HG03159 (cell line): ENCODE results near the gene TMEM163.

Experiments used
- ATAC-seq: cut with Tn5 transposase; IDR thresholded peaks from one replicate; pipeline ENCODE4 v1.9.1; 2021; ENCODE audit warnings: mild to moderate bottlenecking, moderate library complexity; ENCODE audit not compliant: unreplicated experiment

TMEM163 gene

DNA sequence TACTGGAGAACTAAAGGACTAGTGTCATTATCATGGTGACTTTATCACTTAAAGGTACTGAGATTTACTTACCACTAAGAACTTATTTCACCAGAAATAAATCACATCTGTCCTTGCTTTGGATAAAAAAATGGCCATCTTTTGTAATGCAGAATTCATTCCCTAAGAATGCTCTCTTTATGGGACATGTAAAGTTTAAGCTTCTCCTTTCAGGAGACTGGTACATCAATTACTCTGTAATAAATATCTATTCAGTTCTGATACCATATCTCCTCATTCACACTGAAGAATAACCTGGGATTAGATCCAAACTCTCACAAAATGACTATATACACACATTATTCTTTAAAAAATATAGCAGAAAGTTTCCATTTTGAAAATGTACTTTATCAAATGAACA lies 24.4 kb downstream of the TMEM163 start:
- ATAC-seq, result no peak

DNA sequence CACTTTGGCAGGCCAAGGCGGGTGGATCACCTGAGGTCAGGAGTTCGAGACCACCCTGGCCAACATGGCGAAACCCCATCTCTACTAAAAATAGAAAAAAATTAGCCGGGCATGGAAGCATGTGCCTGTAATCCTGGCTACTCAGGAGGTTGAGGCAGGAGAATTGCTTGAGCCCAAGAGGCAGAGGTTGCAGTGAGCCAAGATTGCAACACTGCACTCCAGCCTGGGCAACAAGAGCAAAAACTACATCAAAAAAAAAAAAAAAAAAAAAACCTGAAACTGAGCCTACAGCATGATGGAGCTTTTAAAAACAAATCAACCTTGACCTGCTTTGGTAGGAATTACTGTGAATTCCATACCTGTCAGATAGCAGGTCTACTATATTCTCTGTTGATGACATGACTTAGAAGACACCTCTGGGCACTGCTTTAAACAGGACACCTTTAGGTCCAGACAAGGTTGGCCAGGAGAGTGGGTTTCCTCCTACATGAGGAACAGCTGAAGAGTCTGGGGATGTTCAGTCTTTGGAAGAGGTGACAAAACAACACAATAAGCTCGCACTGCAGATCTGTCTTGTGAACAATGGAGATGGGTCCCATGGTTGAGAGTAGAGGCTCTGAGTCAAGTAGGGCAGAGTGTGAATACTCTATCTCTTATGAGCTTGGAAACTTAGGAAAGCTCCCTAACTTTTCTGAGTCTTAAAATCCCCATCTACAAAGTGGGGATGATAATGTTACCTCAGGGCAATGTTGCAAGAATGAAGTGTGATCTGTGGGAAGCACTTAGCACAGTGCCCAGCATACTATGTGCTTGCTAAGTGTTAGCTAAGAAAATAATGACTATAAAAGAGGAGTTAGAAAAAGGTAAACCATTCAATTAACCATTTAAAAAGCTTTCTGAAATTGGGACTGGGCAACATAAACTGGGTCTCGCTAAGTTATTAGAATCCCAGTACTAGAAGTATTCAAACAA lies 25.2 kb downstream of the TMEM163 start:
- no peak for ATAC-seq

DNA sequence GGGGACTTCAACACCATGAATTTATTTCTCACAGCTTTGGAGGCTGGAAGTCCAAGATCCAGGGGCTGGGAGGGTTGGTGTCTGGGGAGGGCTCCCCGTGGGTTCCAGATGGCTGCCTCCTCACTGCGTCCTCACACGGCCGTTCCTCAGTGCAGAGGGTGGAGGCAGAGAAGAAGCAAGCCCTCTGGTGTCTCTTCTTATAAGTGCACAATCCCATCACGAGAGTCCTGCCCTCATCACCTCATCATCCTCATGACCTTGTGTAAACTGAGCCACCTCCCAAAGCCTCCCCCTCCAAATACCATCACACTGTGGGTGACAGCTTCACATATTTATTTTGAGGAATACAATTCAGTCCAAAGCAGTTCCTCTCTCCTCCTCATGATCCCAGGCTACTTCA lies 26.3 kb downstream of the TMEM163 start:
- ATAC-seq, result no peak

DNA sequence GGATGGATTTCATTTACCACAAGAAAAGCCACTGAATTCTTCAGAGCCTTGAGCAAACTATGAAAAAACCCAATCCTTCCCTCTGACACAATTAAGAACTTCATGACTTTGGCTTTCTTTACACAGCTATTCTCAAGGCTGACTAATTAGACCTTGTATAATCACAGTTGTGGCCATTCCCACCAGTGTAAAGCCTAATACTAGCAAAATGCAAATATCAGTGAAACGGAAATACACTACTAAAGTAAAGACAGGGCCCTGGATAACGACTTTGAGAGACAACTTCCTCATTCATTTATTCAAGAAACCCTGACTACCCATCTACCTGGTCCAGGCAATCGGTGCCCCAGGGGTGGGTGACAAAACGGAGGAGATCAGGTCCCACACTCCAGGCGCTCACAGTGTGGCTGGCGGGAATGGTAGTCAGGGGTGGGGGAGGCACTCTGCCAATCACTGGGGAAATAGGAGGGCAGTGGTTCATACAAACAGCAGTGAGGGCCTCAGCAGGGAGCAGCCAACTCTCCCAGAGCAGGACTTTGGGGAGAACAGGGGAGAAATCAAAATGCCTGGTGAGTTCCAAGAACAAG lies 28.1 kb downstream of the TMEM163 start:
- no peak for ATAC-seq

DNA sequence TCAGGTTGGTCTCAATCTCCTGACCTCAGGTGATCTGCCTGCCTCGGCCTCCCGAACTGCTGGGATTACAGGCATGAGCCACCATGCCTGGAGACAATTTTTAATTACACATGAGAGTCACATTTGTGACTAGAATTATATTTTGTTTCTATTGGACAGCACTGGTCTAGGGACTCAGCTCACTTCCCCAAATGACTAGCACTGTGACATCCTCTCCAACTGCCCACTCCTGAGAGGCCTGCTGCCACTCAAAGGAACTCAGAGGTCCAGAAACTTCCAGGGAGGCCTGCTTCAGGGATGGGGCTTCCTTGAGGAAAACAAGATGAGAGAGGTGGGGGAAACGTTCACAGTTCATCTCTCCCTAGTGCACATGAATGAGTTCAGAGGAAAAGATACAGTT lies 29.5 kb downstream of the TMEM163 start:
- no peak for ATAC-seq

DNA sequence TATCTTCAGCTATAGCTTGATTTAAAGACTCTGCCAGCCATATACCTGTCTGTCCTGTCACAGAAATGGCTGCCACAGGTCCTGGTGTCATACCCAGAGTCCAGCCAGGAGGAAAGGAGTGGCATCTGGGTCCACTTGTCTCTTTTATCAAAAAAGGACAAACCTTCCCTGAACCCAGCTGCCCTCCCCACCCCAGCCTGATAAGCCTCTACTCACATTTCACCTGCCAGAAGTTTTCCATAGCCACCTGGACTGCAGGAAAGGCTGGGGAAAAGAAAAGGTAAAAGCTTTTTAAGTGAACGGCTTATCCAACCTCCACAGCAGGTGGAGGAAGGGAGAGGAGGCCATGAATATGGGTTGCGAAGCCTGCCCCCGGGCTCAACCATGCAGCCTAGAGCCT lies 32.8 kb downstream of the TMEM163 start:
- ATAC-seq, result no peak

DNA sequence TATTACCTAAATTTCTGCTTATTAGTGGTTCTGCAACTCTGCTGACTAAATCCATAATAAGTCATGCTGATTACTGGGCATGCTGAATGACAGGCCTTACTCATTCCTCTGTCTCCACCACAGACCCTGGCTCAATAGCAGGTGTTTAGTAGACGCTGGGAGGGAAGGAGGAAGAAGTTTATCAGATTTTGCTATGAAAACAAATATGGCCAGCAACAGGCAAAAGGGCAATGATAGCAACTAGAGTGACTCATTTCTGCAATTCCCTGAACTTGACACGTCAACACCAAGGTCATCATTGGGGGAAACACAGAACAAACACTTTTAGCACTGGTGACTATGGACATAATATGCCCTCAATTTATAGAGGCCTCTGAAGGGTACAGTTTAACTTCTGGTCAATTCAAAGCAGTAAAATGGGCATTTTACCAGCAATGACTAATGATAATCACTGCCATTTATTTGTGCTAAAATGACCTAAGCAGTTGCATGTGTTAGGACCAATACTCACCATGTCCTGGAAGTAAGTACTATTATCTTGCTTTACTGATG lies 35.2 kb downstream of the TMEM163 start:
- ATAC-seq, result peak; percentile 77

DNA sequence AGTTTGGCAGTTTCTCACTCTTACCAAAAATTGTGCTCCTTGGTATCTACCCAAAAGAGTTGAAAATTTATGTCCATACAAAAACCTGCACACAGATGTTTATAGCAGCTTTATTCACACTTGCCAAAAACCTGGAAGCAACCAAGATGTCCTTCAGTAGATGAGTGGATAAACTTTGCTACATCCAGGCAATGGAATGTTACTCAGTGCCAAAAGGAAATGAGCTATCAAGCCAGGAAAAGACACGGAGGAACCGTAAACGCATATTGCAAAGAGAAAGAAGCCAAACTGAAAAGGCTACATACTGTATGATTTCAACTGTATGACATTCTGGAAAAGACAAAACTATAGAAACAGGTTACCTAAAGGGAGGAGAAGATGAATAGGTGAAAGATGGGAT lies 36.1 kb downstream of the TMEM163 start:
- no peak for ATAC-seq

DNA sequence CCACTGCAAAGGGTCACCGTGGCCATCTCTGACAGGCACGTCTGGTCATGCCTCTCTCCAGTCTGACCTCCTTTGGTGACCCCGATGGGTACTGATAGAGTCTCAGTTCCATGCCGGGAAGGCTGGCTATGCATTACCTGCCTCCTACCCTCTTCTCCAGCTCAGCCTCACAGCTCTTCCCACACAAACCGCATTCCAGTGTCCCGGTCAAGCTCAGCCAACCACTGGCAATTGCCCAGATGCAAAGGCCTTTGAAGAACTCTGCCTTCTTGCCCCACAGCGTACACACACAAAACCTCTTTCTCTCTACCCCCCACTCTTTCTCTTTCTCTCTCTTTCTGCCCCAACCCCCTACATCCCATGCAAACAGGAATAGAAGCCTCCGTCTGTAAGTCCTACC lies 37.6 kb downstream of the TMEM163 start:
- no peak for ATAC-seq

DNA sequence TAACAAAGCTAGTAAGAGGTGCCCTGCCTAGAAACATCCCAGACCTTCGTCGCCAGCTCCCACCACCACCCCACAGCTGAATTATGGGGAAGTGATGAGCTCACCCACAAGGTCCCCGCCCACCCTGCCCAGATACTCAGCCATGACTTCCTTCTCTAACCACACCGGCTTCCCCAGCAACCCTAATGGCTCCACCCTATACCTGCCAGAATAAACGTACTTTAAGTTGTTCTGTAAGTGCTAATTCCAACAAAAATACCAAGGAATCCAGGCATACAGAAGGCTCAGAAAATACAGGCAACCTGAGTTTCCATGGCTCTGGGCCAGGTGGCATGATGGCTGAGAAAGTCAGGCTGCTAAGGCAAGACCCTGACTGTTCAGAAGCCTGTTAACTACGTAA lies 39.1 kb downstream of the TMEM163 start:
- ATAC-seq, result no peak

DNA sequence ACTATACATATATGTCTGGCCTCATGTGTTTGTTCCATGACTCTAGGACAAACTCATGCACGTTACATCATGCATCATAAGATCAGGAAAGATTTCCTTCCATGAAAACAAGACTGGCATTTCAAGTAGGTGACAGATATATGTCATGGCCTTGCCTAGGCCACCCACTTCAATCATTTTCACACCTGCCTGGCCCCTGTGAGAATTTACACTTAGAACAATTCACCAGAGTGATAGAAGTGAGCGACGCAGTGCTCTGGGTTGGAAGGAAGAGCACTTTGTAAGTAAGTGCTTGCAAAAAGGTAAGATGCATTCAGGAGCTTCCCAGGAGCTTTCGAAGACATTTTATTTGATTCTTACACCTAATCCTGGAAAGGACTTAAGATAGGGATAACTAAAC lies 39.5 kb downstream of the TMEM163 start:
- no peak for ATAC-seq

DNA sequence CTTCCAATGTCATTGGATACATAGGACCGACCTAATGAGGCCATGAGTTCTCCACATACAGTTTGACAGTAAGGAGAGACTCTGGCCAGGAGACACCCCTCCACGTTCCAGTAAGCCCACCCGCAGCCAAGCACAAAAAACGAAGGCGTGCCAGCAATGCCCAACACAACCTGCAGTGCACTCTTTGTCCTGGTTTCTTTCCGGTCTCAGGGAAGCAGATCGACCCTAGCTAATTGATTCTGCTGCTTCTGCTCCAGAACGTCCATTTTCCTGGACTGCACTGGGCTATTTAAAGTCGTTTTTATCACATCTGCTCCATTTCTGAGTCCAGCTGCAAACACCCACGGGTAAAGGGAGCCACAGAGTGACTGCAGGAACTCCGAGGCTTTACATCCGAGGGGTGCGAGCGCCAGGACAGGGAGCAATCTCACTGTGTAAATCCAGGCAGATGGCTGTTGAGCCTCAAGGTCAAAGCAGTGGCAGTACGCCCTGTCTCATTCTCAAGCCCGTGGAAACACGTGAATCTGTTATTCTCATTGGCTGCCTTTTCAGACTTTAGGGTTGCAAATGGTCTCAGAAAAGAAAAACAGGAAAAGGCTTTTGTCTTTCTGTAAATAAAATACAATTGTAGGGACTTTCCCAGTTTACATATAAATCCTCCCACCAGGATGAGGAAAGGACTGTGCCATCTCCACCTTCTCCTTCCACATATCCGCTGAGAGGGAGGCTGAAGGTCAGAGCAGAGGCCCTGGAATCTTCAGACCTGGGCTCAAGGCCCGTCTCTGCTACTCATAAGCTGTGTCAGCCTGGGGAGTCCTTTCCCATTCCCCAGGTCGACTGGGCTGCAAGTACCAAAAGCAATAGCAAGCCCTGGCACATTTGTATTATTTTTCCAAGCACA lies 40.7 kb downstream of the TMEM163 start:
- no peak for ATAC-seq

DNA sequence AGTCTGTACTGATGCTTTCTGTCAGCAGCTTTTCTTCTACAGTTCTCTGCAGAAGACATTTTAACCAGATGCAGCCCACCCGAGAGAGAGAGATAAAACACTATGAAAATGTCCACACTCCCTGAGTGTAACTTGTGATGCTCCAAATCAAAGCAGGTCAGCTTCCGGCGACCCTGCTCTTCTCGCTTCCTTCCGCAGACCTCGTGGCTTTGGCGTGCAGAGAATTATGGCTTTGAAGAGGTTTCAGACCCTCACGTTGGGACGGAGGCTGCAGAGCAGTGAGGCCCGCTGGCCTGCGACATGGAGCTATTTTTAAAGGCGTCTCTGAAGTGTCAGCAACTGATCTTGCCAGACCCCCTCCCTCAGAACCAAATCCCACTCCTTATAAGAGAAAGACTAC lies 41.8 kb downstream of the TMEM163 start:
- no peak for ATAC-seq

DNA sequence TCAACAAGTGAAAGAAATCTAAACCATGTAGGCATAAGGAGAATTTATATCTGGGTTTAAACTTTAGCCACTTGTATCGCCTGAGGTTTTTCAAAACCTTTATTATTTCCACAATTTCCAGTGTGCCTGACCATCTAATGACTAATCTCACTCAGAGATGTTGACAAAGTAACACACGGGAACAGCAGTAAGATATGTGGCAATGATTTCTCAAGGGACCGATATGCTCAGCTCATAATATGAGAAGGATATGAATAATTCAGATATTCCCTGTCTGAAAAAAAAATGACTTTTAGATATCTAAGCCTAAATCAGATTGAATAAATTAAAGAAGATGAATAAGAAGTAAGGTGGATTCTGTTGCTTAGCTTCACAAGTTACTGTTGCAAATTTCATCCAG lies 43.5 kb downstream of the TMEM163 start:
- no peak for ATAC-seq

DNA sequence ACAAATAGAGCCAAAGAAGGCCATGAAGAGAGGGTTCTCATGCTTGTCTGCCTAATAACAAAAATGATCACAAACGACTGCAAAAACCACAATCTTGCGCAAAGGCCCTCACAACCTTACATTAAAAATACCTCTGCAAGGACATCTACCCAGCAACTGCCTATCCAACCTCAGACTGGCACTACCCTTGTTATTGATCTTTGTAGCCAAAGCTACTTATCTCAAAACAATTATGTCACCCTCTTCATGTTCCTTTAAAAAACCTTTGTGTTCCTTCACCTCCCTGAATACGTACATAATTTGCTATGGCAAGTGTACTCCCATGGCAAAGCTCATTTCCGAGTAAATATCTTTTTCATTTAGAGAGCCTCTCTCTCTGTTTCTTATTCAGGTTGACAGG lies 44.1 kb downstream of the TMEM163 start:
- no peak for ATAC-seq

DNA sequence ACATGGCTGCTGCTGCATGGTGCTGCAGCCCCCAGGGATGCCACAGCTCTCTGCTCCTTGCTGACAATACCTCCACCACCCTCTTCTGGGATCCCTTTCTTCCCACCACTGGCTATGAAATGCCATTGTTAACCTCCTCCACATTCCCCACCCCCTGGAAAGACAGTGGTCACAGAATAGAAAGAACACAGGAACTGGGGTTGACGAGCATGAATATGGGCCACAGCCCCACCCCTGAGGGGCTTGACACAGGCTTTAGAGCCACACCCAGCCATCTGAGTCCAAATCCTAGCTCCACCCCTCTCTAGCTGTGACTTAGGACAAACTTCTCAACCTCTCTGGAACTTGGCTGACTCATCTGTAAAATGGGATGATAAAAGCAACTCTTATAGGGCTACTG lies 47.3 kb downstream of the TMEM163 start:
- ATAC-seq, result no peak

DNA sequence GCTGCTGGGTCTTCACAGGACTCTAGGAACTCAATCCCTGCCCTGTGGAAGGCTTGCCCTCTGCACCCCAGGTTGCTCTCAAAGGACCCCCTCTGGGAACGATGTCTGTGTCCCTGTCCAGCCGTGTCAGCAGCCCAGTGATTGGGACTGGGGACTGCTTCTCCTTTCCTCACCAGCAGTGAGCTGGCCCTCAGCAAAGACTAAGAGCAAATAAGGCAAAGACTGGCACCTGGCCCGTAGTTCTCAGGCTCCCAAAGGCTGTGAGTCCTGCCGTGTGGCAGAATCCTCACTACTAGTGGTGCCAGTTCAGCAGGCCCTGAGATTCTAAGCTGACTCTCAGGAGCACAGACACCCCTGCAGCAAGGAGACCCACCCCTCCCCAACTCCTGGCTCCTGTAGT lies 47.8 kb downstream of the TMEM163 start:
- no peak for ATAC-seq

DNA sequence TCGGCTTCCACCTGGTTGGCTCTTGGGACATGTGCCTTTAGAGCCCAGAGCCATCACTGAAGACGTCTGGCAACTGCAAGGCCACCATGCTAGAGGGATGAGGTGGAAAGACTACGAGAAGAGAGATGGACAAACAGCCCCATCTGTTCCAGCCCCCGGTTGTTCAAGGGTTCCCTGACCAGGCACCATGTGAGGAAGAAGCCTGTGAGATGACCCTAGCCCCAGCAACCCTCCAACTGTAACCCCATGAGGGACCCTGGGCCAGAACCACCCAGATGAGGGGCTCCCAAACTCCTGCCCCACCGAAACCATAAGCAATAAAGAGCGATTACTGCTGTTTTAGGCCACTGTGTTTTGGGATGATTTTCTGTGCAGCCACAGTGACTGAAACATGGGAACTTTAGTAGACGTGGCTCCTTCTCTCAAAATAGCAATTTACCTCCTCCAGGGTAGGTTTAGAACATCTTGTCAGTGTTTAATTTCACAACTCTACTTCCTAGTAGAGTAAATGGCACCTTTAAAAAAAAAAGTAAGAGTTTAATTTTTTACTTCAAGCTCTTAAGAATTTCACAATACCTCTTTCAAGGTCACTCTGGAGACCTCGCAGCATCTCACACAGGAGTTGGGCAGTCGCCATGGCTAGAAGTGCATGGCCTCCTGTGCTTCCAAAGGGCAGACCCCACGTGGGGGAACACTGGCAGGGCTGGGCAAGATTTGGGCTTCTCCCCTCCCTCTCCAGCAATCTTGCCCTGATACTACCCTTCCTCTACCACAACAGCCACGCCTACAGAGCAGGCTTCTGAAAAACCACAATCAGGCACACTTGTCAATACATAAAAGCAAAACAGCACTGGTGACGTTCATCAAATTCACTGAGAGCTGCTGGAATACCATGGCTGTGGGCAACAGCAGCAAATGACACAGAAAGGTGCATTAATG lies 48.8 kb downstream of the TMEM163 start:
- ATAC-seq, result no peak

DNA sequence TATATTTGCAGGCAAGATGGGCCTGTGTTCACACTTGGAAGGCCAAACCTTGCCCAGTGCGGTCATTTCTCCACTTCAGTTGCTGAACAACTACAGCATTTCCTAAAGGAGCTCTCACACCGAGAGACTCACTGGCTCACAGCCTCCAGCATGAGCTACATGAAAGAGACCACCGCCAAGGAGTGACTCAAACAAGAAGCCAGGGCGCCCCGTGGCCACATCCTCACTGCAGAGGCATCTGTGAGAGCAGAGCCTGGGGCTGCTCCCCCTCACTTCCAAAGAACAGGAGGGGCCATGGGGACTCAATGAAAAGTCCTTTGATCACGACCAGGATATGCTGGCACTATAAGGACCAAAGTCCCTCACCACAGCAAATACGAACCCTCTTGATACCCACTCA lies 50.0 kb downstream of the TMEM163 start:
- no peak for ATAC-seq

DNA sequence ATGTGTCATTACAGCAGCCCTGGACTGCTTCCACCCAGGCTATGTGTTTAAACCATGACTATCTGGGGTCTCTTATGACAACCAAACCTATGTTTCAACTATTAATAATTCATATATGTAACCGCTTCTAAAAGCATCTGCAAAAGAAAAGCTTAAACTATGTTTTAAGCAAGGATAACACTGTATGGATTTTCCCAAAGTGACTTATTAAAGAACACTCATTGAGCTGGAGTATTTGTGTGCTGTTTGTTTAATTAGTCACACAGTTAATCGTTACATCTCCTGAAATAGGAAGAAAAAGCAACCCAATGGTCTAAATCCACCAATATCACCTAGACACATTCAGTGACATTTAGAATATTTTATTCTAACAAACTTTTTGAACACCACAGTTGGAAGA lies 51.3 kb downstream of the TMEM163 start:
- ATAC-seq, result no peak
